Endothelial cell of umbilical vein (primary cell): ENCODE data around the gene TDRD3. TPM values are rescaled to one million over a fixed set of nuclear protein-coding genes. Genes with fewer than 3 reads are reported as not detected.

Experiments used
- BruUV-seq: library from RNA; stranded (reverse); fragments of 400-500 nt; replicated peaks from 2 replicates; lab custom pipeline; 2021; lab: Mats Ljungman, UMichigan
- CTCF ChIA-PET: fragments of 300-600, 350-600 bp; sonication (Branson Sonifier 250); formaldehyde crosslinking; loops from one replicate; lab custom pipeline; 2021; ENCODE audit warnings: antibody characterized with exemption, inconsistent platforms; lab: Charles Lee
- POLR2A ChIA-PET: fragments of 300-600, 350-600 bp; sonication (Branson Sonifier 250); formaldehyde crosslinking; loops from one replicate; lab custom pipeline; 2021; ENCODE audit warnings: antibody characterized with exemption, inconsistent platforms; lab: Charles Lee
- DNase-seq: peaks from one replicate; pipeline ENCODE4 v3.0.0-alpha.2; 2011; ENCODE audit warnings: low read depth, low spot score
- FAIRE-seq: peaks from 2 replicates; lab custom pipeline; 2011; peaks lifted over from hg19 to GRCh38; lab: Jason Lieb, UNC
- H2AFZ ChIP-seq: 2 replicates; pipeline ENCODE4 v1.6.0; 2012; ENCODE audit warnings: low read depth, low read length, control low read depth, inconsistent platforms
- H3K27ac ChIP-seq: 2 replicates; pipeline ENCODE4 v1.5.1; 2011; ENCODE audit warnings: low read depth, mild to moderate bottlenecking, control low read depth, low read length, moderate library complexity; ENCODE audit not compliant: insufficient read depth
- H3K27me3 ChIP-seq, 2 experiments: 2 replicates each; pipeline versions ENCODE4 v1.6.0 to v1.6.1; 2011; ENCODE audit warnings: low read length in 2 of 2, mixed read lengths in 1 of 2; ENCODE audit not compliant: control insufficient read depth in 2 of 2, insufficient read depth in 2 of 2
- H3K36me3 ChIP-seq, 2 experiments: 2 replicates in 1 of 2; 3 replicates in 1 of 2; pipeline ENCODE4 v1.5.1; 2011; ENCODE audit warnings: low read length in 2 of 2, mild to moderate bottlenecking in 1 of 2, moderate library complexity in 1 of 2; ENCODE audit not compliant: control insufficient read depth in 2 of 2, insufficient read depth in 2 of 2; ENCODE audit errors: extremely low read depth in 1 of 2
- H3K4me1 ChIP-seq: 3 replicates; pipeline ENCODE4 v1.5.1; 2011; ENCODE audit warnings: mild to moderate bottlenecking, low read length; ENCODE audit not compliant: control insufficient read depth, insufficient read depth; ENCODE audit errors: extremely low read depth
- H3K4me2 ChIP-seq: 2 replicates; pipeline ENCODE4 v1.6.1; 2011; ENCODE audit warnings: low read length, control low read depth, mixed read lengths; ENCODE audit not compliant: insufficient read depth
- H3K4me3 ChIP-seq, 3 experiments: fragments of 200-600 bp in 1 of 3; sonication (generic), shearing (Covaris generic) in 1 of 3; replicated peaks in 1 of 3; 2 replicates each; pipeline ENCODE4 v1.5.1; 2011 to 2016; ENCODE audit warnings: control low read depth in 3 of 3, low read length in 3 of 3, mild to moderate bottlenecking in 2 of 3, inconsistent platforms in 1 of 3, low read depth in 1 of 3, moderate library complexity in 1 of 3; ENCODE audit not compliant: insufficient read depth in 1 of 3
- H3K79me2 ChIP-seq: 2 replicates; pipeline ENCODE4 v1.6.0; 2012; ENCODE audit warnings: low read length, inconsistent platforms; ENCODE audit not compliant: control insufficient read depth, insufficient read depth
- H3K9ac ChIP-seq: replicated peaks from 2 replicates; pipeline ENCODE3; 2011; ENCODE audit warnings: low read length, control low read depth; ENCODE audit not compliant: insufficient read depth; ENCODE audit errors: extremely low read depth
- H3K9me1 ChIP-seq: replicated peaks from 3 replicates; pipeline ENCODE4 v1.6.0; 2011; ENCODE audit warnings: mild to moderate bottlenecking, low read length; ENCODE audit not compliant: control insufficient read depth, insufficient read depth; ENCODE audit errors: extremely low read depth
- H3K9me3 ChIP-seq: replicated peaks from 2 replicates; pipeline ENCODE4 v1.5.1; 2012; ENCODE audit warnings: low read length, inconsistent platforms; ENCODE audit not compliant: control insufficient read depth, insufficient read depth
- H4K20me1 ChIP-seq: replicated peaks from 2 replicates; pipeline ENCODE3; 2011; ENCODE audit warnings: mild to moderate bottlenecking, low read length; ENCODE audit not compliant: control insufficient read depth, insufficient read depth; ENCODE audit errors: extremely low read depth
- CTCF ChIP-seq, 2 donors: IDR thresholded peaks; 1 replicate in 1 of 2; 2 replicates in 1 of 2; pipeline ENCODE4 v1.5.1; 2011; ENCODE audit warnings: low read length in 2 of 2, mild to moderate bottlenecking in 2 of 2, moderate library complexity in 2 of 2, control low read depth in 1 of 2, inconsistent platforms in 1 of 2, low read depth in 1 of 2; ENCODE audit not compliant: insufficient read depth in 1 of 2; ENCODE audit errors: extremely low read depth in 1 of 2
- FOS ChIP-seq: IDR thresholded peaks from 2 replicates; pipeline ENCODE4 v1.6.1; 2011; ENCODE audit warnings: mild to moderate bottlenecking, low read length, moderate library complexity, borderline replicate concordance; ENCODE audit not compliant: insufficient read depth
- GATA2 ChIP-seq: IDR thresholded peaks from 2 replicates; pipeline ENCODE4 v1.7.0; 2011; ENCODE audit warnings: low read depth, mild to moderate bottlenecking, moderate library complexity, mixed read lengths, low read length; ENCODE audit not compliant: insufficient read length, insufficient read depth
- JUN ChIP-seq: IDR thresholded peaks from 2 replicates; pipeline ENCODE4 v1.6.1; 2011; ENCODE audit warnings: borderline replicate concordance, low read depth; ENCODE audit not compliant: insufficient read length, insufficient read depth
- MAX ChIP-seq: IDR thresholded peaks from 2 replicates; pipeline ENCODE4 v1.6.1; 2011; ENCODE audit not compliant: insufficient read depth, insufficient read length
- MYC ChIP-seq: IDR thresholded peaks from one replicate; pipeline ENCODE4 v1.6.1; 2011; ENCODE audit warnings: mild to moderate bottlenecking, low read depth, low read length
- dilution Hi-C: fragments of 300-500 bp; cut with MboI; formaldehyde crosslinking; loops from one replicate; pipeline ENCODE4 v1.15.0; 2019; ENCODE audit warnings: low sequenced_read_pairs; ENCODE audit not compliant: extremely low pct_ligation_motif_present
- intact Hi-C: fragments of 100-400 bp; cut with micrococcal nuclease; formaldehyde crosslinking; loops from one replicate; pipeline ENCODE4 v1.10.0; 2022
- polyA plus RNA-seq, 4 experiments: library from polyadenylated mRNA; depleted of rRNA in 3 of 4; stranded (reverse) in 3 of 4; unstranded in 1 of 4; fragments of >200 nt; gene quantifications; 2 replicates each; pipeline versions ENCODE4 v1.2.1 to v1.2.3, GENCODE V29; 2011 to 2012; ENCODE audit warnings: missing spikeins in 1 of 4
- total RNA-seq: library from RNA; stranded (reverse); gene quantifications from 2 replicates; pipeline ENCODE4 v1.2.3, GENCODE V29; 2021

Gene TDRD3
- total and polyA plus RNA-seq, 2 donors (not counting 3 experiments of a cell fraction or from before 2014, with no cell fraction given) = 3.0 to 16.3 TPM

- no peaks in the 10 kb centered on the region for H3K27me3 ChIP-seq
- DNase-seq (no peak), FAIRE-seq (no peak)
- H3K9ac ChIP-seq = no peak overlapping the region
- H3K4me1 ChIP-seq = no peaks in the 10 kb centered on the region
- POLR2A ChIA-PET = no interaction called here
- H3K36me3 ChIP-seq = no peaks in the 10 kb centered on the region
- H4K20me1 ChIP-seq = no peaks in the 10 kb centered on the region
- CTCF ChIA-PET = interaction anchor here (0.7 to 1.2 kb wide), 4 partner anchors 12 to 43 kb away, joined by 3 read pairs; no protein-coding TSS in a partner anchor
- TF ChIP-seq MYC (no peak), JUN (no peak)
- no TSS peak for BruUV-seq
- H3K9me1 ChIP-seq = no peaks in the 10 kb centered on the region
- no peak overlapping the region for H3K4me2 ChIP-seq
- dilution Hi-C loops = no loop called here
- H3K79me2 ChIP-seq = no peaks in the 10 kb centered on the region
- no peak overlapping the region for H3K4me3 ChIP-seq
- H3K9me3 ChIP-seq = no peaks in the 10 kb centered on the region
- H3K27ac ChIP-seq = no peak overlapping the region
- intact Hi-C loops = no loop called here
- H2AFZ ChIP-seq = no peak overlapping the region
These were observed 85.0 kb downstream of the TDRD3 start for GRCh38 chr13:60482012-60482411.

GRCh38 chr13:60484865-60485264 lies 87.8 kb downstream of the TDRD3 start:
- ChIA-PET POLR2A (no interaction called here), CTCF (interaction anchor here (0.6 to 1.1 kb wide), 2 partner anchors 86 to 143 kb away, joined by 3 to 5 read pairs; no protein-coding TSS in a partner anchor)
- no peak overlapping the region for H3K4me2 ChIP-seq
- H3K27ac ChIP-seq = no peak overlapping the region
- no peaks in the 10 kb centered on the region for H3K9me1 ChIP-seq
- H3K36me3 ChIP-seq = no peaks in the 10 kb centered on the region
- dilution Hi-C loops (no loop called here), intact Hi-C loops (no loop called here)
- H4K20me1 ChIP-seq = no peaks in the 10 kb centered on the region
- no peak for TF ChIP-seq FOS
- TF ChIP-seq CTCF (IDR thresholded peaks at IDR 0.05; ENCODE audit: extremely low read depth in 1 of 2, insufficient read depth in 1 of 2, low read depth in 1 of 2, low read length in 2 of 2) = no peak
- TF ChIP-seq GATA2 = no peak
- TF ChIP-seq MAX = no peak
- no peaks in the 10 kb centered on the region for H3K9me3 ChIP-seq
- no peak overlapping the region for H2AFZ ChIP-seq
- no peak overlapping the region for H3K9ac ChIP-seq
- no peak overlapping the region for H3K4me3 ChIP-seq
- FAIRE-seq (no peak), DNase-seq (no peak)
- no peaks in the 10 kb centered on the region for H3K79me2 ChIP-seq
- H3K4me1 ChIP-seq = no peaks in the 10 kb centered on the region
- no TSS peak for BruUV-seq
- H3K27me3 ChIP-seq = no peaks in the 10 kb centered on the region
